Endothelial cell of umbilical vein (primary cell): ENCODE measurements around the gene MOAP1. TPM values are rescaled to one million over a fixed set of nuclear protein-coding genes. Genes with fewer than 3 reads are reported as not detected.

Source experiments
- BruUV-seq: library from RNA; stranded (reverse); fragments of 400-500 nt; replicated peaks from 2 replicates; lab custom pipeline; 2021; lab: Mats Ljungman, UMichigan
- CTCF ChIA-PET: fragments of 300-600, 350-600 bp; sonication (Branson Sonifier 250); formaldehyde crosslinking; loops from one replicate; lab custom pipeline; 2021; ENCODE audit warnings: antibody characterized with exemption, inconsistent platforms; lab: Charles Lee
- POLR2A ChIA-PET: fragments of 300-600, 350-600 bp; sonication (Branson Sonifier 250); formaldehyde crosslinking; loops from one replicate; lab custom pipeline; 2021; ENCODE audit warnings: antibody characterized with exemption, inconsistent platforms; lab: Charles Lee
- DNase-seq: peaks from one replicate; pipeline ENCODE4 v3.0.0-alpha.2; 2011; ENCODE audit warnings: low read depth, low spot score
- FAIRE-seq: peaks from 2 replicates; lab custom pipeline; 2011; peaks lifted over from hg19 to GRCh38; lab: Jason Lieb, UNC
- H2AFZ ChIP-seq: 2 replicates; pipeline ENCODE4 v1.6.0; 2012; ENCODE audit warnings: low read depth, low read length, control low read depth, inconsistent platforms
- H3K27ac ChIP-seq: 2 replicates; pipeline ENCODE4 v1.5.1; 2011; ENCODE audit warnings: low read depth, mild to moderate bottlenecking, control low read depth, low read length, moderate library complexity; ENCODE audit not compliant: insufficient read depth
- H3K27me3 ChIP-seq, 2 experiments: 2 replicates each; pipeline versions ENCODE4 v1.6.0 to v1.6.1; 2011; ENCODE audit warnings: low read length in 2 of 2, mixed read lengths in 1 of 2; ENCODE audit not compliant: control insufficient read depth in 2 of 2, insufficient read depth in 2 of 2
- H3K36me3 ChIP-seq, 2 experiments: 2 replicates in 1 of 2; 3 replicates in 1 of 2; pipeline ENCODE4 v1.5.1; 2011; ENCODE audit warnings: low read length in 2 of 2, mild to moderate bottlenecking in 1 of 2, moderate library complexity in 1 of 2; ENCODE audit not compliant: control insufficient read depth in 2 of 2, insufficient read depth in 2 of 2; ENCODE audit errors: extremely low read depth in 1 of 2
- H3K4me1 ChIP-seq: 3 replicates; pipeline ENCODE4 v1.5.1; 2011; ENCODE audit warnings: mild to moderate bottlenecking, low read length; ENCODE audit not compliant: control insufficient read depth, insufficient read depth; ENCODE audit errors: extremely low read depth
- H3K4me2 ChIP-seq: 2 replicates; pipeline ENCODE4 v1.6.1; 2011; ENCODE audit warnings: low read length, control low read depth, mixed read lengths; ENCODE audit not compliant: insufficient read depth
- H3K4me3 ChIP-seq, 3 experiments: fragments of 200-600 bp in 1 of 3; sonication (generic), shearing (Covaris generic) in 1 of 3; replicated peaks in 1 of 3; 2 replicates each; pipeline ENCODE4 v1.5.1; 2011 to 2016; ENCODE audit warnings: control low read depth in 3 of 3, low read length in 3 of 3, mild to moderate bottlenecking in 2 of 3, inconsistent platforms in 1 of 3, low read depth in 1 of 3, moderate library complexity in 1 of 3; ENCODE audit not compliant: insufficient read depth in 1 of 3
- H3K79me2 ChIP-seq: 2 replicates; pipeline ENCODE4 v1.6.0; 2012; ENCODE audit warnings: low read length, inconsistent platforms; ENCODE audit not compliant: control insufficient read depth, insufficient read depth
- H3K9ac ChIP-seq: replicated peaks from 2 replicates; pipeline ENCODE3; 2011; ENCODE audit warnings: low read length, control low read depth; ENCODE audit not compliant: insufficient read depth; ENCODE audit errors: extremely low read depth
- H3K9me1 ChIP-seq: replicated peaks from 3 replicates; pipeline ENCODE4 v1.6.0; 2011; ENCODE audit warnings: mild to moderate bottlenecking, low read length; ENCODE audit not compliant: control insufficient read depth, insufficient read depth; ENCODE audit errors: extremely low read depth
- H3K9me3 ChIP-seq: replicated peaks from 2 replicates; pipeline ENCODE4 v1.5.1; 2012; ENCODE audit warnings: low read length, inconsistent platforms; ENCODE audit not compliant: control insufficient read depth, insufficient read depth
- H4K20me1 ChIP-seq: replicated peaks from 2 replicates; pipeline ENCODE3; 2011; ENCODE audit warnings: mild to moderate bottlenecking, low read length; ENCODE audit not compliant: control insufficient read depth, insufficient read depth; ENCODE audit errors: extremely low read depth
- EZH2 ChIP-seq: IDR thresholded peaks from 2 replicates; pipeline ENCODE4 v1.6.1; 2012; ENCODE audit warnings: borderline replicate concordance, low read depth, mild to moderate bottlenecking, moderate library complexity, low read length, inconsistent platforms; ENCODE audit not compliant: severe bottlenecking
- FOS ChIP-seq: IDR thresholded peaks from 2 replicates; pipeline ENCODE4 v1.6.1; 2011; ENCODE audit warnings: mild to moderate bottlenecking, low read length, moderate library complexity, borderline replicate concordance; ENCODE audit not compliant: insufficient read depth
- GATA2 ChIP-seq: IDR thresholded peaks from 2 replicates; pipeline ENCODE4 v1.7.0; 2011; ENCODE audit warnings: low read depth, mild to moderate bottlenecking, moderate library complexity, mixed read lengths, low read length; ENCODE audit not compliant: insufficient read length, insufficient read depth
- JUN ChIP-seq: IDR thresholded peaks from 2 replicates; pipeline ENCODE4 v1.6.1; 2011; ENCODE audit warnings: borderline replicate concordance, low read depth; ENCODE audit not compliant: insufficient read length, insufficient read depth
- MYC ChIP-seq: IDR thresholded peaks from one replicate; pipeline ENCODE4 v1.6.1; 2011; ENCODE audit warnings: mild to moderate bottlenecking, low read depth, low read length
- POLR2A ChIP-seq: IDR thresholded peaks from 2 replicates; pipeline ENCODE4 v1.6.1; 2012; ENCODE audit warnings: low read depth, mild to moderate bottlenecking, control low read depth, low read length
- POLR2AphosphoS5 ChIP-seq: IDR thresholded peaks from 2 replicates; pipeline ENCODE4 v1.6.1; 2012; ENCODE audit warnings: low read depth, mild to moderate bottlenecking, control low read depth, low read length, moderate library complexity; ENCODE audit not compliant: insufficient read depth
- dilution Hi-C: fragments of 300-500 bp; cut with MboI; formaldehyde crosslinking; loops from one replicate; pipeline ENCODE4 v1.15.0; 2019; ENCODE audit warnings: low sequenced_read_pairs; ENCODE audit not compliant: extremely low pct_ligation_motif_present
- intact Hi-C: fragments of 100-400 bp; cut with micrococcal nuclease; formaldehyde crosslinking; loops from one replicate; pipeline ENCODE4 v1.10.0; 2022
- polyA plus RNA-seq, 4 experiments: library from polyadenylated mRNA; depleted of rRNA in 3 of 4; stranded (reverse) in 3 of 4; unstranded in 1 of 4; fragments of >200 nt; gene quantifications; 2 replicates each; pipeline versions ENCODE4 v1.2.1 to v1.2.3, GENCODE V29; 2011 to 2012; ENCODE audit warnings: missing spikeins in 1 of 4
- total RNA-seq: library from RNA; stranded (reverse); gene quantifications from 2 replicates; pipeline ENCODE4 v1.2.3, GENCODE V29; 2021
- TF ChIP-seq, protein P1 (sequence below), 2 donors: IDR thresholded peaks; 1 replicate in 1 of 2; 2 replicates in 1 of 2; pipeline ENCODE4 v1.5.1; 2011; ENCODE audit warnings: low read length in 2 of 2, mild to moderate bottlenecking in 2 of 2, moderate library complexity in 2 of 2, control low read depth in 1 of 2, inconsistent platforms in 1 of 2, low read depth in 1 of 2; ENCODE audit not compliant: insufficient read depth in 1 of 2; ENCODE audit errors: extremely low read depth in 1 of 2
- TF ChIP-seq, protein P2 (sequence below): IDR thresholded peaks from 2 replicates; pipeline ENCODE4 v1.6.1; 2011; ENCODE audit not compliant: insufficient read depth, insufficient read length

Gene MOAP1
- total and polyA plus RNA-seq, 2 donors (not counting 3 experiments of a cell fraction or from before 2014, with no cell fraction given), result 15.0 to 21.0 TPM

DNA sequence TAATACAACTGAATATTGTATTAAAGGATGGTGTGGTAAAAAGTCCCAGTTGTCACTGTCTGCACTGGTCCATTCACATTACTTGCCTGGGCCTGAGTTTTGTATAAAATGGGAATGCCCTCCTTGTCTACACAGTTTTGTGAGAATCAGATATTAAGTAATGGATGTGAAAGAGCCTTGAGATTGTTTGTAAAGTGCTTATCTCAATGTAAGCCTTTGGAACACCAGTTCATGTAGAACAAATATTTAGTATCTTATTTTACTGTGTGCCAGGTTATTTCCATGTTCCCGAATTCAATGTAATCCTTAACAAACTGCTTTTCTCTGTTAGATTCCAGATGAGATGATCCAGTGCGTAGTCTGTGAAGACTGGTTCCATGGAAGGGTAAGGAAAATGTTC lies 29.9 kb upstream of the MOAP1 start:
- H3K4me1 ChIP-seq, result no peaks in the 10 kb centered on the region

More for the DNA sequence above, 29.9 kb upstream of the MOAP1 start:
- intact Hi-C loops (no loop called here), dilution Hi-C loops (no loop called here)
- no peaks in the 10 kb centered on the region for H3K9me3 ChIP-seq
- TF ChIP-seq FOS (no peak), JUN (no peak), POLR2AphosphoS5 (no peak), GATA2 (no peak), POLR2A (no peak), EZH2 (no peak), MYC (no peak)
- TF ChIP-seq, protein P1, sequence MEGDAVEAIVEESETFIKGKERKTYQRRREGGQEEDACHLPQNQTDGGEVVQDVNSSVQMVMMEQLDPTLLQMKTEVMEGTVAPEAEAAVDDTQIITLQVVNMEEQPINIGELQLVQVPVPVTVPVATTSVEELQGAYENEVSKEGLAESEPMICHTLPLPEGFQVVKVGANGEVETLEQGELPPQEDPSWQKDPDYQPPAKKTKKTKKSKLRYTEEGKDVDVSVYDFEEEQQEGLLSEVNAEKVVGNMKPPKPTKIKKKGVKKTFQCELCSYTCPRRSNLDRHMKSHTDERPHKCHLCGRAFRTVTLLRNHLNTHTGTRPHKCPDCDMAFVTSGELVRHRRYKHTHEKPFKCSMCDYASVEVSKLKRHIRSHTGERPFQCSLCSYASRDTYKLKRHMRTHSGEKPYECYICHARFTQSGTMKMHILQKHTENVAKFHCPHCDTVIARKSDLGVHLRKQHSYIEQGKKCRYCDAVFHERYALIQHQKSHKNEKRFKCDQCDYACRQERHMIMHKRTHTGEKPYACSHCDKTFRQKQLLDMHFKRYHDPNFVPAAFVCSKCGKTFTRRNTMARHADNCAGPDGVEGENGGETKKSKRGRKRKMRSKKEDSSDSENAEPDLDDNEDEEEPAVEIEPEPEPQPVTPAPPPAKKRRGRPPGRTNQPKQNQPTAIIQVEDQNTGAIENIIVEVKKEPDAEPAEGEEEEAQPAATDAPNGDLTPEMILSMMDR (IDR thresholded peaks at IDR 0.05; ENCODE audit: extremely low read depth in 1 of 2, insufficient read depth in 1 of 2, low read depth in 1 of 2, low read length in 2 of 2), result no peak
- TF ChIP-seq, protein P2, sequence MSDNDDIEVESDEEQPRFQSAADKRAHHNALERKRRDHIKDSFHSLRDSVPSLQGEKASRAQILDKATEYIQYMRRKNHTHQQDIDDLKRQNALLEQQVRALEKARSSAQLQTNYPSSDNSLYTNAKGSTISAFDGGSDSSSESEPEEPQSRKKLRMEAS, result no peak
- H3K4me2 ChIP-seq, result no peak overlapping the region
- H3K9me1 ChIP-seq, result no peaks in the 10 kb centered on the region
- DNase-seq, result no peak
- H3K36me3 ChIP-seq, result peaks cover 0 to 8% of the 10 kb centered on the region in 2 experiments
- H2AFZ ChIP-seq, result no peak overlapping the region
- ChIA-PET POLR2A (no interaction called here), CTCF (no interaction called here)
- H3K79me2 ChIP-seq, result peaks cover 2% of the 10 kb centered on the region
- no TSS peak for BruUV-seq
- no peak overlapping the region for H3K27ac ChIP-seq
- no peak overlapping the region for H3K4me3 ChIP-seq
- no peak for FAIRE-seq
- H3K27me3 ChIP-seq, result no peaks in the 10 kb centered on the region
- no peaks in the 10 kb centered on the region for H4K20me1 ChIP-seq
- H3K9ac ChIP-seq, result no peak overlapping the region
